Loucy (cell line): ENCODE measurements around the gene KSR2.

Experiments used
- H2AFZ ChIP-seq: fragments of 200-600 bp; sonication (generic); 2 replicates; pipeline ENCODE4 v1.6.0; 2016; ENCODE audit warnings: antibody characterized with exemption, mild to moderate bottlenecking, low read length, moderate library complexity
- H3F3A ChIP-seq: fragments of 200-600 bp; 2 replicates; pipeline ENCODE4 v1.6.0; 2016; ENCODE audit warnings: antibody characterized with exemption, low read depth, mild to moderate bottlenecking
- H3K27me3 ChIP-seq: fragments of 200-600 bp; sonication (generic); 2 replicates; pipeline ENCODE4 v1.6.1; 2014; ENCODE audit warnings: low read length, mild to moderate bottlenecking; ENCODE audit not compliant: insufficient read depth, poor library complexity, severe bottlenecking
- H3K36me3 ChIP-seq: fragments of 200-600 bp; sonication (generic); 2 replicates; pipeline ENCODE4 v1.6.1; 2016; ENCODE audit warnings: low read length; ENCODE audit not compliant: insufficient read depth
- H3K4me1 ChIP-seq: fragments of 200-600 bp; sonication (generic); 2 replicates; pipeline ENCODE4 v1.5.1; 2014; ENCODE audit warnings: low read length, mild to moderate bottlenecking; ENCODE audit not compliant: insufficient read depth, poor library complexity, severe bottlenecking
- H3K4me2 ChIP-seq: fragments of 200-600 bp; sonication (generic); 2 replicates; pipeline ENCODE4 v1.6.0; 2014; ENCODE audit warnings: antibody characterized with exemption, low read length, low read depth, mild to moderate bottlenecking; ENCODE audit not compliant: poor library complexity, severe bottlenecking
- H3K4me3 ChIP-seq: fragments of 200-600 bp; sonication (generic); 2 replicates; pipeline ENCODE4 v1.5.1; 2014; ENCODE audit warnings: low read length, mild to moderate bottlenecking, mixed read lengths; ENCODE audit not compliant: poor library complexity, severe bottlenecking
- H3K79me2 ChIP-seq: fragments of 200-600 bp; sonication (generic); 2 replicates; pipeline ENCODE4 v1.6.1; 2014; ENCODE audit warnings: low read length; ENCODE audit not compliant: insufficient read depth
- H3K9ac ChIP-seq: fragments of 200-600 bp; sonication (generic); 2 replicates; pipeline ENCODE4 v1.6.0; 2014; ENCODE audit warnings: mild to moderate bottlenecking, low read depth, low read length, moderate library complexity; ENCODE audit not compliant: poor library complexity, severe bottlenecking
- H3K9me2 ChIP-seq: fragments of 200-600 bp; sonication (generic); replicated peaks from 2 replicates; pipeline ENCODE4 v1.6.1; 2016; ENCODE audit warnings: low read depth, low read length, mixed read lengths
- H3K9me3 ChIP-seq: fragments of 200-600 bp; sonication (generic); 2 replicates; pipeline ENCODE4 v1.6.1; 2014; ENCODE audit warnings: mild to moderate bottlenecking, antibody characterized with exemption, low read length, low read depth; ENCODE audit not compliant: insufficient read depth
- H4K20me1 ChIP-seq: fragments of 200-600 bp; sonication (generic); 2 replicates; pipeline ENCODE4 v1.6.0; 2014; ENCODE audit warnings: antibody characterized with exemption, low read length, mild to moderate bottlenecking; ENCODE audit not compliant: insufficient read depth, poor library complexity, severe bottlenecking
- CTCF ChIP-seq: fragments of 200-600 bp; sonication (generic); conservative IDR thresholded peaks from 2 replicates; pipeline ENCODE4 v1.5.1; 2014; ENCODE audit warnings: mild to moderate bottlenecking, antibody characterized with exemption, low read length
- EZH2phosphoT487 ChIP-seq: fragments of 200-600 bp; IDR thresholded peaks from 2 replicates; pipeline ENCODE4 v1.6.1; 2018; ENCODE audit warnings: antibody characterized with exemption, mild to moderate bottlenecking, moderate library complexity, borderline replicate concordance

The KSR2 gene

DNA sequence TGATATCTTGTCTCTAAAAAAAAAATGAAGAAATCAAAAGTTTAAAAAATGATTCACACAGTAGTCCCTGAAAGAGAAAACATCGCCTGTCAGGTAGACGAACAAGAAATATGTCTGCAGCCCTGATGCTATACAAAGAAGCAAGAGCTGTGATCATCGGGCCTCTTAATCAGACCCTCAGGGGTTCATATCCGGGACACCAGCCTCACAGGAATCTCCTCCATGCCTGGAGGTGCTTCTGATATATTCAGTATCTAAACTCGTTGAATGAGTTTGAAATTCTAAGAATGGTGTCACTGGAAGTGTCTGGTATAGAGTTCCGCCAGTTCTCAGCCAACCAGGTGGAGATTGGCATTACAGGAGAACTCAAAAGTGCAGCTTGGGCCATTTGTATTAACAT lies 64.7 kb downstream of the KSR2 start:
- H3K79me2 ChIP-seq: no peaks in the 10 kb centered on the region
- no peaks in the 10 kb centered on the region for H3K9me3 ChIP-seq
- H4K20me1 ChIP-seq: no peaks in the 10 kb centered on the region
- H3F3A ChIP-seq: no peaks in the 10 kb centered on the region
- H3K27me3 ChIP-seq: no peaks in the 10 kb centered on the region
- TF ChIP-seq CTCF: no peak
- no peaks in the 10 kb centered on the region for H3K36me3 ChIP-seq
- H2AFZ ChIP-seq: no peak overlapping the region
- H3K4me2 ChIP-seq: no peak overlapping the region
- no peak overlapping the region for H3K9ac ChIP-seq
- H3K4me1 ChIP-seq: no peaks in the 10 kb centered on the region
- no peaks in the 10 kb centered on the region for H3K9me2 ChIP-seq
- H3K4me3 ChIP-seq: no peak overlapping the region

GRCh38 chr12:117903110-117903840 lies 65.5 kb downstream of the KSR2 start:
- Histone ChIP-seq H3K4me2 (no peak overlapping the region), H4K20me1 (no peaks in the 10 kb centered on the region), H3K79me2 (no peaks in the 10 kb centered on the region), H3K4me3 (no peak overlapping the region), H3K9me2 (no peaks in the 10 kb centered on the region), H3K27me3 (no peaks in the 10 kb centered on the region), H2AFZ (no peak overlapping the region), H3K36me3 (no peaks in the 10 kb centered on the region), H3K9me3 (no peaks in the 10 kb centered on the region), H3K4me1 (no peaks in the 10 kb centered on the region), H3K9ac (no peak overlapping the region), H3F3A (no peaks in the 10 kb centered on the region)
- TF ChIP-seq EZH2phosphoT487 (no peak), CTCF (no peak)

DNA sequence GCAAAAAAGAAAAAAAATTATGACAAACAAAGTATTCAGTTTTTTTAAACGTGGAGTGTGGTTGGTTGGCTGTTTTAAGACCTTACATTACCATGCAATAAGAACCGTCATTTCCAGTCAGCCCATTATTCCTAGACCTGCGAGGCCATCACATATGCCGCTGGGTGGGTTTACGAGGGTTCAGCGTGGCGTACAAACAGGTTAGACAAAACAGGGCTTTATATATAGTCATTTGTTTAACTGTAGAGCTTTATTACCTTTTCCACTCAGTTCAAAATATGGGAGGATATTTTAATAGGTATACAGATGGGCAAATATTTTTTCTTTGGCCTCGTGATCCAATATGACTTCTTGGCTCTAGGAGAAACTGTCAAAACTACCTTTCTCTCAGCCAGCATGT lies 67.2 kb downstream of the KSR2 start:
- no peaks in the 10 kb centered on the region for H3K27me3 ChIP-seq
- no peaks in the 10 kb centered on the region for H3K36me3 ChIP-seq
- no peaks in the 10 kb centered on the region for H4K20me1 ChIP-seq
- H3K9ac ChIP-seq: no peak overlapping the region
- H3K4me2 ChIP-seq: no peak overlapping the region
- H3K9me3 ChIP-seq: no peaks in the 10 kb centered on the region
- no peaks in the 10 kb centered on the region for H3K4me1 ChIP-seq
- TF ChIP-seq EZH2phosphoT487: no peak
- TF ChIP-seq CTCF: no peak
- no peak overlapping the region for H3K4me3 ChIP-seq
- H3K79me2 ChIP-seq: no peaks in the 10 kb centered on the region
- no peaks in the 10 kb centered on the region for H3F3A ChIP-seq
- no peak overlapping the region for H2AFZ ChIP-seq
- H3K9me2 ChIP-seq: no peaks in the 10 kb centered on the region
